Ammon's horn (tissue), 1 donor: ENCODE data around the gene SOX6.

Source experiments
- DNase-seq: peaks from one replicate; pipeline ENCODE4 v3.0.0-alpha.2; 2016; ENCODE audit warnings: low spot score

Gene SOX6

DNA sequence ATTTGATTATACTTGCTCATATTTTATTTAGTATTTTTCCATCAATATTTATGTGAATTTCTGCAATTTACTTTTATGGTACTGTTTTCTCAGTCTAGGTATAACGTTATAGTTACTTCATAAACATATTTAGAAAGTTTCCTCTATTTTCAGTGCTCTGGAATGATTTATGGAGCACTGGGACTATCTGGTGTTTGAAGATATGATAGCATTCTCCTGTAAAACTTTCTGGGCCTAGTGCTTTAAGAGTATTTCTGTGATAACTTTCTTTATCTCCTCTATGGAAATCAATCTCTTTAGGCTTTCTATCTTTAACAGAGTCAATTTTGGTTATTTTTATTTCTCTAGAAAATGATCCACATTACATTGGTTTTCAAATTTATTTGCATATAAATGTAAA lies 85.1 kb downstream of the SOX6 start:
- DNase-seq, result no peak

DNA sequence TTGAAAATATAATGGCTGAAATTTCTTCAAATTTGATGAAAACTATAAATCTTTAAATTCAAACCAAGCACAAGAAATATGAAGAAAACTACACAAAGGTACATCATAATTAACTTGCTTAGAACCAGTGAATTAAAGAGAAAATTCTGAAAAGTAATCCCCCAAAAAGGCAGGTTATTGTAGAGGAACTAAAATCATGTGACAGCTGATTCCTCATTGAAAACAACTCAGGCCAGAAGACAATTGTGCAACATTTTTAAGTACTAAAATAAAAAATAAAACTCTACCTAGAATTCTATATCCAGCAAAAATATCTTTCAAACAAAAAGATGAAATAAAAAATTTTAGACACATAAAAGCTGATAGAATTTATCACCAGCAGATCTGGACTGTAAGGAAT lies 90.3 kb downstream of the SOX6 start:
- no peak for DNase-seq

DNA sequence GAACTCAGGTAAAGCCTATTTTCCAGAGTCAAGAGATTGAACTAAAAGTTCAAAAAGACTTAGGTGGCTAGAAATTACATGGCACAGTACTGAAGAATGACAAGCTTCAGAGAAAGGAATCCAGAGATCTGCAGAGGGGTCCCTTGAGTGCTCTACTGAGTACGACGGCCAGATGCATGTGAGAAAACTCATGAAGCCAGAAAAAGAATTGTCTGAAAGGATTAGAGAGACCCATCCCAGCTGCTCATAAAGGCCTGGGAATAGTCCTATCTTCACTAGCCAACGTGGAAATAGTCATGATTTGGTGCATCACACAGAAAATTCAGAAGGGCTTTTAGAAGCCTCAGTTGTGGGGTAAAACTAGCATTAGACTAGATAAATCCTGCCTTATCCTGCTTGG lies 91.3 kb downstream of the SOX6 start:
- DNase-seq, result no peak

DNA sequence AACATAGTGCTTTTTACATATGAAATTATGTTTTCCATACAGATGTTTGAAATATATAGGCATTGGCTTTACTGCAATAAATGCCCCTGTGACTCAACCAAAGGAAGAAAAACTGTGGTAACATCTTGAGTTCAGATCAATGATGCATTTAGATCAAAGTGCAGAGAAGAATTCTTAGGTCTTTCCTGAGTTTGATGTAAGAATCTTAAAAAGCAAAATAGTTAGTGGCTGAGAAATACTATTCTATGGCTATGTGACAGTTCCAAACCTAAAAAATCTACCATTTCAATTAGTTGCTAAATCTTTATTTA lies 93.7 kb downstream of the SOX6 start:
- DNase-seq, result no peak

DNA sequence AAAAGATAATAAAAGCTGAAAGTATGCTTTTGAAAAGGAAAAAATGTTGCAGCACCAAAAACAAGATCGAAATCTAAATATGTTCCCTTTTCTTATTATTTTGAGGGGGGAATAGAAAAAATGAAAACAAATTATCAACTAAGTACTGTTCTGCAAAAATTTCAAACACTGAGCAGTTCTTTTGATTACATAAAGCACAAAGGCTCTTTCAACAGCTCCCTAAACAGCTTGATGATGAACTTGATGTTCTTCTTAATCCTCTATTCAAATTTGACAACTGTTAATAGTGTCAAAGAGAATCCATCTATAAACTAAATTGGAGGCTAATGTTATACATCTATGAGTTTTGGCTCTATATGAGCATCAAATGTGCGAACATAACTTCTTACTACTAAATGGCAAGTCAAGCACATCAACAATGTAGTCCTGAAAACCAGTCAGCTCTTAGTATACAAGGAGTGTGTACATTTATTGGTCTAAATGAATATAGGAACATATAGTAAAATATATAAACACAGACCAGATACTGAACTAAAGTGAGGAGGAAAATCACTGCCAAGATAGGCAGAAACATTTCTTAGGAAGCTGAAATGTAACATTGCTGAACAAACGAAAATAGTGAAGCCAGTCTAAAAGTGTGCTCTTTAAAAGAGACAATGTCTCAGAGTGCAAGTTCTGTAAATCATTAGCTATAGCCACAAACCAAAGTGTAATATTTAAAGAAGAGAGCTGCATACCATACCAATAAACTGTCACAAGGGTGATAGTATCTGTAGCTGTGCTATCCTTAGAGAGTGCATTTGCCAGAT lies 94.3 kb downstream of the SOX6 start:
- DNase-seq, result no peak

DNA sequence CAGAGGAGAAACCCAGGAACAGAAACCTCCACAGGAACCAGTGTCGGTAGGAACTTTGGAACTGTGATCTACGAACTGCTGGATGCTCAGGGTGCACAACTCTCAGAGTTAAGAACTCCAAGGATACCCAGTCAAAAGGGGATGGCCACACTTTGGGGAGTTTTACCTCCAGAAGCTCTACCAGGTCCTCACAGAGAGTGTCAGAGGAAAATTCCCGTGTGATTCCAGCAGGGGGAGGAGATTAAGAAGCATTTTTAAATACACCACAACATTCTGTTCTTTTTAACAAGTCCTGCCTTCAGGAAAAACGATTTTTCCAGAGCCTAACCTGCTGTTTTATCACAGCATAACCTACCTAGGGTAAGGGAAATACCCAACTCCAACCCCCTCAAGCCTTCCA lies 104.0 kb downstream of the SOX6 start:
- no peak for DNase-seq

DNA sequence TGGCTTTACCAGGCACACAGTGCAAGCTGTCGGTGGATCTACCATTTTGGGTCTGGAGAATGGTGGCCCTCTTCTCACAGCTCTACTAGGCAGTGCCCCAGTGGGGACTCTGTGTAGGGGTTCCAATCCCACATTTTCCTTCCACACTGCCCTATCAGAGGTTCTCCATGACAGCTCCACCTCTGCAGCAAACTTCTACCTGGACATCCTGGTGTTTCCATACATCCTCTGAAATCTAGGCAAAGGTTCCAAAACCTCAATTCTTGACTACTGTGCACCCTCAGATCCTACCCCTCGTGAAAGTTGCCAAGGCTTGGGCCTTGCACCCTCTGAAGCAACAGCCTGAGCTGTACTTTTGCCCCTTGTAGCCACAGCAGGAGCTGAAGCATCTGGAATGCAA lies 108.1 kb downstream of the SOX6 start:
- DNase-seq, result no peak

DNA sequence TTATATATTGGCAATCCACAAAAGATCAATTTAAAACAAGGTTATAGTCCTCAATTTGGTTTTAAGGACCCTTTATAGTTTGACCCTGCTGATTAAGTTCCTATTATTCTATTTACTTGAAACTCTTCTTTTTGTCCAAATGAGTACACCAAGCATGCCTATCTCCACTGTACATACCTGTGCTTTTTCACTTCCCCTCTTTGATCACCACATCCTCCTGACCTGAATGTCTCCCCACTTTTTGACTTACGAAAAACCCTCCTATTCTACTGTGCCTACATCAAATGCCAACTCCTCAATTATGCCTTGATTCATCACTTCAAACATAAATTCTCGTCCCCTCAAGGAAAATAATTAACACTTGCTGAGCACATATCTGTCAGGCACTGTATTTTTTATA lies 113.5 kb downstream of the SOX6 start:
- DNase-seq, result no peak

DNA sequence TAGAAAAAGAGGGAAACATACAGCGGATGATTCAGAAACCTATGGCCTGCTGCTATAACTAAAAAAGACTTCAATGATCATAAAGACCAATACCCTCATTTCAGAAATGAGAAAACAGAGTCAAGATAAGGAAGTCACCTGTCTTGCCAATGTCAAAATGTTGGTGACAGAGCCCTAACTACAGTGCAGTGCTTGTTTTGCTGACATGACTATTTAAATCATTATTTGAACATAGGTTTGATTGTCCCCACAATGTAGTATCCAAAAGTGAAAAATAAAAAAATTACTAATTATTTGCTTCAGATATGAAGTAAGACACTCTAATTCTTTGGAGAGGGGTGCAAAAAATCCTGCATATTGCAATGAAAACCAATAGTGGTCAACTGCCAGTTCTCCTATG lies 115.7 kb downstream of the SOX6 start:
- DNase-seq, result no peak

DNA sequence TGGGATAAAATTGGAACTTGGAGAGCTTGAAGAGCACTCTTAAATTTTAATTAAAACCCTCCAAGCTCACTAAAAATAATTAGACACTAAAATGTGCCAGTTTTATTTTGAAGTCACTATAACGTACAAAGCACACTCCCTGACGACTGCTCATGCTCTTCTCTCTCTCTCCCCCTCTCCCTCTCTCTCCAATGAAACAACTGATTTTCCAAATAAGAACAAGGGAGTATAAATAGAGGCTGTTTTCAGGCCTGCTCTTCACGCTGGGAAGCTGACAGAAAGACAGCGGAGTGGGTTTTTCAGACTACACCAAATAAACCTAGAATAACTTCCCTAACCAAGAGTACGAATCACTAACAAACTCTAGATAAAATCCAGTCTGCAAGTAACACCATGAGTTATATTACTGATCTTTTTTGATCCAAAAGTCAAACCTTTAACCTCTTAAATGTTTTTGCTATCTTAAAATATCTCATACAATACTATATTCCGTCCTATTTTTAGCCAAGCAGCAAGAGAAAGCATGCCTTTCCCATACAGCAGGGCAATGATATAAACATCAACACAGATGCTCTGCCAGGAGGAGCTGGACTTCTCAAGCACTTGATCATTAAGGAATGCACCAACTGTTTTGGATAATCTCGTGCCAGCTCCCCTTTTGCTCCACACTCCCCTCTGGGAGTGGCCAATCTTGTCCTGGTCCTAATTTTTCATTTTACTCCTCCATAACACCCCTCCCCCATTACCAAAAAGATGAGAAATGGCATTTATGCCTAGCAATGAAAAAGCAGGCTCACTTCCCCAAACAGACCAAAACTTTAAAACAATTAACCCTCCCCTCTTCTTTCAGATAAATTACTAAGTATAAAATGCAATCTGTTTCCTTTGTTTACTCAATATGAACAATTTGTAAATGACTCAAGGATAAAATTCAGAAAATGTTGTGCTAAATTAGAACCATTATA lies 116.9 kb downstream of the SOX6 start:
- peak; percentile 22 for DNase-seq

DNA sequence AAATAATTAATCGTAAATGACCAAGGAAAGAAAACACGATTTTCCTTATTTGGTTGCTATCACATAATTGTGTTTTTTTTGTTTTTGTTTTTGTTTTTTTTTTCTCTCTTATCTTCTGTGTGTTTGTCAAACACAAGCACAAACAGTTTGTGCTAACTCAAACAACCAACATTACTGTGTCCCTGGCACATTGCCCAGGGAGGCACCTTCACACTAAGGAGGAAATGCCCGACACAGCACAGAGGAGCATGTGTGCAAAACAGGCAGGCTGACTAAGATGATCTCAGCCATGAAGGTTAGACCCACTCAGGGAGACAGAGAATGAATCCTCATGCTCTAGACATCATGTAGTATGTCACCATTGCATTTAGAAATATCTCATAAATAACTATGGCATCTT lies 130.1 kb downstream of the SOX6 start:
- peak; percentile 13 for DNase-seq

DNA sequence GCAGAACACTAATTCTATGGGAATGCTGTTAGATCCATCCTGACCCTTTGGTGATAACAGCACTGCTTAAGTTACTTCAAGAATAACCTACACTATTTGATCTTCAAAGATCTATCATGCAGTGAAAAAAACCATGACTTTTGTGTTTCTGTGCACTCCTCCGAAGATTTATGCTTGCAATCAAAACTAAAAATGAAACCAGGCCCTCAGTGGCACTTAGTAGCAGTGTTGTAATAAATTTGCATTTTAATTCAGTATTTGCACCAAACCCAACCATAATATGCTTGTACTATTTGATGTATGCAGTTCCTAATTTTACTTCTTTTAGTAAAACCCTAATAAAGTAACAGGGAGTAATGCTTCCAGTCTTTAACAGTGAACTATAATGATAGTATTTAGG lies 130.7 kb downstream of the SOX6 start:
- DNase-seq, result no peak

DNA sequence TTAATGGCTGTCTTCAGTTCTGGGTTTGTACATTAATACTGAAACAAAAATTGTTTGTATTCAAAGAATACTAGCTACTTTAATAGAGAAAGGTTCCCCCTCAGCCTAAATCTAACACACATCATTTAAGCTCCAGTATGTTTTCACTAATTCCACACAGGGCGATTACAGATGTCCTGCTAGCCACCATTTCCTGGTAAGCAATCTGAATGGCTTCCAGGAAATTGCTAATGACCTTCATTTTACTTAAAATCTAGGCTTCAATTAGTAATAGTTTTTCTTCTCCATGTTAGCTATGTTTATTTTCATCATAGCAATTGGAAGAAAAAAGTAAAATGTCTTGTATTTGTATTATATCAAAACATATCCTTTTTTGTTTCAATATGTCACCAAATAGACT lies 132.8 kb downstream of the SOX6 start:
- DNase-seq, result no peak

DNA sequence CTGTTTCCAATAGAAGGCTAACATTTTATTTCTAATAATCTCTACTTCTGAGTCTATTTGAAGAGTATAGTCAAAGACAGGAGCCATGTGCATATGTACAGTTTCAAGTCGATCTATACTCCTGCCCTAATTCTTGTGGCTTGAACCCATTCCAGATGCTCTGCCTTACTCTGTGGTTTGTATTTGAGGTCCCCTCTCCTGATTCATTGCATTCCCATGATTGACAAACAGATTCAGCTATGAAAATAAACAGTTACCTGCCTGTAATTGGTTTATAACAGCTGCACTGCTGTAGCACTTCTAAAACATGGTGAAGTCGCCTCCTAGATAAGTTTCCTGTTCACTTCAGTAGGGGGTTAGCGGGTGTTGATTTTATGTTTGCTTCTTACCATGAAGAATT lies 138.7 kb downstream of the SOX6 start:
- DNase-seq, result no peak

DNA sequence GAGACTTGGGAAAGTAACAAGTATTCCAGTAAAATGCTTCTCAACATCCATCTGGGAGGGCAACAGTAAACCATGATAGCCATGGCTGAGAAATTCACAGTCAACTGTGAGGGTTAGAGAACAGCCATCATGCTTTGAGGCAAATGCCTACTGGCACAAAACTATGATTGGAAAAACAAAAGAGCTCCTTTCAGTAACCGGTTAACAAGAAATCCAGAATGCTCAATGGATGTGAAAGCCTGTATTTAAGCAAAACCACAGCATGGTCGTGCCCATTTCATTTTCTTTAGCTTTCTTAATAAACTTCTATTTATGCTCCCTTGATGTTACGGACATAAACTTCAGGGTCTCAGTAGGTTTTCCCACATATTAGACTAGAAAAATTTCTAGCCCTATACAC lies 139.5 kb downstream of the SOX6 start:
- DNase-seq, result no peak

DNA sequence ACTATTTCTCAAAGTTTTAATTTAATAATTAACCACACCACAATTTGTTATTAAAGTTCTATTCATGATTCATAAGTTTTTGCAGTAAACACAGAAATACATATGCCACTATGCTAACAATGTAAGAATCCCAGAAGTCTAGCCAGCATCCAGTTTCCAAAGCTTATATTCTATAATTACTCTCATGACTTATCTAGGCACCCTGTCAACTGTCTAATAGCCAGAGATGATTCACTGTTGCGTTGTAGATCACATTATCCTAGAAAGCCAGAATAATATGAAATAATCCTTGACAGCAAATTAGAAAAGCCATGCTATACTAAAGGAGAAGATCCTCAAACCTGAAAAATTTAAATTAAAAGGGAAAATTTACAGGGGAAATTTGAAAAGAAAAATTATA lies 141.0 kb downstream of the SOX6 start:
- no peak for DNase-seq

DNA sequence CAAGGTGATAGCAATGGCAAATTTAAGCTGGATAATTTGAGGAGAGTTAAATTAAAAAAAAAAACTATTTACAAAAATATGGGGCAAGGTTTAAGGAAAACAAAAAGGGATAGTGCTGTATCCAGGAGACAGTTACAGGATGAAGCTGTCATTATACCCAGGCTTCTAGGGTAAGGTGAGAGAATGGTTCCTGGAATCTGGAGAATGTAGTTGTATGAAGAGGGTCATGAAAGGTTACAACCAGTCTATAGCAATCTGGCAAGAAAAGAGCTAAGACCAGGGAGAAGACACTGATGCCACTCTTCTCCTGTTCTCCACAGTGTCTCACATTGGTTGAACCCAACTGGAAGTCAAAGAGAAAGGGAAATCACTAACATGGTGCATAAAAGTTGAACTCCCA lies 144.9 kb downstream of the SOX6 start:
- no peak for DNase-seq

DNA sequence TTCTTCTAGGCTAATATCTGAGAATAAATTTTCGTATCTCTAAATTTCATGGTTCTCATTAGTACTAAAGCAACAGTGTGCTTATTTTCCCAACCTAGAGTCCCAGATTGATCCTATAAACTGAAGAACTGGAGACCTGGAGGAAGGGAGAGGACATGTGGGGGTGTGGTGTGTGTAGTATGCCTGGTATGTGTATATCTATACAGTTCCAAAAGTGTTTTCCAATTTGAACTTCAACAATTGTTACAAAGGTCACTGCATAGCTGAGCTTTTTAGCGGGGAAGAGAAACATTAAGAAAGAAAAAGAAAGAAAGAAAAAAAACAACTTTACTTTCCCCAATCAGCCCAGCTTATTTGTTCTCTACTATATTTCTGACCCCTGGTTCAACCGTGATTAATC lies 152.1 kb downstream of the SOX6 start:
- no peak for DNase-seq

DNA sequence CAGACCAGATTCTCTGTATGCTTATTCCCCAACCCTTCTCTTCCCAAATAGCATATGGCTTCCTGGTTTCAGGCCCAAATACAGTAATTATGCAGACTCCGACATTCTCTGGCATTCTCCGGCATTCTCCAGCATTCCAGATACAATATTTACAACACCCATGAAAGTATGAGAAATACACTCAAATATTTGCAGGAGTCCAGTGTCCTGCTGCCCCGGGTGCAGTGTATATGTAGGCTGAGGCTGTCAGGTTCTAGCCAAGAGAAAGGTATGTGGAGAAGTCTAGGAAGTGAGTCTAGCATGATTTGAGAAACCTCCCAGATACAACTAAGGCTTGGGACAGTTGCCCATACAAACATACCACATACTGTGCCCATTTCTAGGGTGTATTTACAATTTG lies 160.7 kb downstream of the SOX6 start:
- no peak for DNase-seq

DNA sequence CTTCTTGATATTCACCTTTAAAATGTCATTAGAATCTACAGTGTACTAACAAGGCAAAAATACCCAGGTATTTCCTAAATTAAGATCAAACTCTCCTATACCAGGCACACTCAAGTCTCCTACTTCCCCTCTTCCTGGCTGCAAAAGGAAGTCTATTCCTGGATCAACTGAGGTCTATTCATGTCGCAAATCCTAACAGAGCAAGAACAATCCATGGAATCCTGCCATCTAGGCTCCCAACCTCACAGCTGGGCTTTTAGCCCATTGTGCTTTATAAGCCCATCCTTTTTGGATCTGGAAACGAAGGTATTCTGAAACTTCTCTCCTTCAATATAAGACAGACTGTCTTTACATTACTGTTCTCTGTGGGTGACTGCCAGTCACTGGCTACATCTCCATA lies 161.8 kb downstream of the SOX6 start:
- DNase-seq, result peak; percentile 65

DNA sequence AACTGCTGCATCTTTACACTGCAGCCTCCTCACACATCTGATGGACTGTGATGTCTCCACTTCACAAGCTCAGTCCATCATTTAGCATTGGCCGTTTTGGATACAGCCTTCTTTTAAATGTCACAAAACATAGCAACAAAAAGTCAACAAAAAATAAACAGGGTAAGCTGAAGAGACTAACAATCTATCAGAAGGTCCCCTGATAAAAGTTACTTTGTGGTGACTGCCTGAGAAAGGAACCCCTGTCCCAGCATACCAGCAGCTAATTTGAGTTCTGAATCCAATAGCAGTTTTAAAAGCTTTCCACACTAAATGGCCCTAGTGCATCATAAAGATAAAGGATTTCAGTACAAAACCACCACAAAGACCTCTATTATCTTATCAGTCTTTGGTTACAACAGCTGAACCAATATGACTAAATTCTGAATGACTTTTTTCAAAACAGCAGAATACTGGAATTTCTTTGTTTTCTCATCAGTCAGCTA lies 162.4 kb downstream of the SOX6 start:
- DNase-seq, result peak; percentile 32

DNA sequence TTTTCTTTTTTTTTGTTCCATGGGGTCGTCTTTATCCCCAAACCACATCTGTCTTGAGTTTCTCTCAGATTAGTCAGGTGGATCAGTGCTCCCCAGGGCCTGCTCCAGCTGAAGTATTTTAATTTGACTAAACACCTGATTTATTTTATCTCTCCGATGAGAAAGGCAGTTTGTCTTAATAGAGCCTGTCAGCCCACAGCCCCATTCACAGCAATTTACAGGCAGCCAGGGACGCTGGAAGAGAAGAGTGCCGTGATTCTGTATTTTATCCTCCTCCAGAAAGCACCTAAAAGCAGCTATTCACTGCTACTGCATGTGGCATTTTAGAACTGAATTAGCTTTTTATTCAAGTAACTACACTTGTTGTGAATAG lies 164.5 kb downstream of the SOX6 start:
- peak; percentile 35 for DNase-seq

DNA sequence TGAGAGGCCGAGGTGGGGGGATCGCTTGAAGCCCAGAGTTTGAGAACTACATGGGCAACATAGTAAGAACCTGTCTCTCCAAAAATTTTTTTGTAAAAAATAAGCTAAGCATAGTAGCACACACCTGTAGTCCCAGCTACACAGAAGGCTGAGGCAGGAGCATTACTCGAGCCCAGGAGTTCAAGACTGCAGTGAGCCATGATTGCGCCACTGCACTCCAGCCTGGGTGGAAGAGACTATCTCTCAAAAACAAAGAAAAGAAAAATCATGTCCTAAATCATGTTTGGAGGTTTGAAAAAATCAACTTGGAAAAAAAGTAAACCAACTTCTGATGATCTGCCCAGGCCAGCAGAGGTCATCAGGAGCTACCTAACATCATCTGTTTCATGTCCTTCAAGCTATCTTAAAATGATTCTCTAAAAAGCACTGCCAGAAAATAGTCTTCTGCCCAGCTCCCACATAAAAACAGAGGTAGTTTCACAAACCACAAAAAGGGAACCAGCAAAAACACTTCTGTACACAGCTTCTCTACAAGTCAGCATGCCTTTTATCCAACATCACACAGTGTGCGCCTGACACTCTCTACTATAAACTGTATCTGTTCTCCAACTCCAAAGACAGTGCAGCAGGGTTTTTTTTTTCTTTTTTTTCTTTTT lies 165.0 kb downstream of the SOX6 start:
- peak; percentile 54 for DNase-seq
